Pons (tissue), 1 donor: ENCODE data around the gene COMP.

ENCODE experiments used
- DNase-seq: peaks from one replicate; pipeline ENCODE4 v3.0.0-alpha.2; 2016; ENCODE audit warnings: low spot score

COMP gene

GRCh38 chr19:18768997-18769891, 21.9 kb downstream of the COMP start:
- no peak for DNase-seq

- no peak for DNase-seq
Measured at GRCh38 chr19:18768046-18768771, 22.9 kb downstream of the COMP start.

GRCh38 chr19:18765224-18765623, 25.9 kb downstream of the COMP start:
- no peak for DNase-seq

GRCh38 chr19:18764591-18765051, 26.5 kb downstream of the COMP start:
- DNase-seq: no peak

GRCh38 chr19:18763674-18764590, 27.2 kb downstream of the COMP start:
- DNase-seq: no peak

GRCh38 chr19:18762125-18763023, 28.7 kb downstream of the COMP start:
- DNase-seq: peak; percentile 45

GRCh38 chr19:18761531-18762110, 29.5 kb downstream of the COMP start:
- peak; percentile 2 for DNase-seq

- DNase-seq: no peak
Measured at GRCh38 chr19:18760440-18761383, 30.4 kb downstream of the COMP start.

- no peak for DNase-seq
Measured at GRCh38 chr19:18759995-18760426, 31.1 kb downstream of the COMP start.

GRCh38 chr19:18759304-18759994, 31.7 kb downstream of the COMP start:
- DNase-seq: no peak

GRCh38 chr19:18756896-18757295, 34.2 kb downstream of the COMP start:
- DNase-seq: no peak

GRCh38 chr19:18754501-18754900, 36.6 kb downstream of the COMP start:
- no peak for DNase-seq

GRCh38 chr19:18751571-18751970, 39.5 kb downstream of the COMP start:
- no peak for DNase-seq

- DNase-seq: no peak
Measured at GRCh38 chr19:18750295-18750970, 40.7 kb downstream of the COMP start.

GRCh38 chr19:18749362-18750231, 41.5 kb downstream of the COMP start:
- DNase-seq: no peak

GRCh38 chr19:18746401-18747325, 44.4 kb downstream of the COMP start:
- DNase-seq: no peak
